ENCODE results near the gene PDCD2L.

PDCD2L gene

GRCh38 chr19:34373601-34374288, 30.5 kb upstream of the PDCD2L start:
- DNase-seq (ENCODE audit: low read depth): no peak
- no peak overlapping the region for H3K4me3 ChIP-seq (ENCODE audit: low read depth, low read length)
- no peak for TF ChIP-seq CTCF (conservative IDR thresholded peaks at IDR 0.05; ENCODE audit: low read depth, low read length)

GRCh38 chr19:34375598-34375997, 28.6 kb upstream of the PDCD2L start:
- DNase-seq (ENCODE audit: low read depth): peak; percentile 61
- TF ChIP-seq CTCF (conservative IDR thresholded peaks at IDR 0.05; ENCODE audit: low read depth, low read length): no peak
- H3K4me3 ChIP-seq (ENCODE audit: low read depth, low read length): no peak overlapping the region

- DNase-seq (ENCODE audit: low read depth): no peak
- no peak for TF ChIP-seq CTCF (conservative IDR thresholded peaks at IDR 0.05; ENCODE audit: low read depth, low read length)
- no peak overlapping the region for H3K4me3 ChIP-seq (ENCODE audit: low read depth, low read length)
Observed at GRCh38 chr19:34380639-34381241, 23.5 kb upstream of the PDCD2L start.

GRCh38 chr19:34381399-34382251, 22.6 kb upstream of the PDCD2L start:
- no peak for TF ChIP-seq CTCF (conservative IDR thresholded peaks at IDR 0.05; ENCODE audit: low read depth, low read length)
- H3K4me3 ChIP-seq (ENCODE audit: low read depth, low read length): no peak overlapping the region
- no peak for DNase-seq (ENCODE audit: low read depth)

- H3K4me3 ChIP-seq (ENCODE audit: low read depth, low read length): no peak overlapping the region
- no peak for DNase-seq (ENCODE audit: low read depth)
- no peak for TF ChIP-seq CTCF (conservative IDR thresholded peaks at IDR 0.05; ENCODE audit: low read depth, low read length)
Observed at GRCh38 chr19:34382471-34382870, 21.7 kb upstream of the PDCD2L start.

- H3K4me3 ChIP-seq (ENCODE audit: low read depth, low read length): no peak overlapping the region
- TF ChIP-seq CTCF (conservative IDR thresholded peaks at IDR 0.05; ENCODE audit: low read depth, low read length): no peak
- DNase-seq (ENCODE audit: low read depth): no peak
Observed at GRCh38 chr19:34383599-34383998, 20.6 kb upstream of the PDCD2L start.

Measured in choroid plexus epithelial cell (primary cell).